Umbilical cord (tissue), 2 donors: ENCODE results near the gene BAIAP2. TPM values are rescaled to one million over a fixed set of nuclear protein-coding genes. Genes with fewer than 3 reads are reported as not detected.
A peak's percentile ranks its signal among the peaks of the same experiment; 100 is the strongest.
"Not testable (repeated sequence)": the region's sequence is repeated elsewhere in the genome, so short reads cannot be mapped to it uniquely, and the experiment has no call there.

Source experiments
- DNase-seq: peaks from one replicate; pipeline ENCODE4 v3.0.0-alpha.2; 2015; ENCODE audit warnings: low spot score
- total RNA-seq: library from RNA; depleted of rRNA; stranded (reverse); fragments of >200 nt; gene quantifications from one replicate; pipeline ENCODE4 v1.2.3, GENCODE V29; 2014; ENCODE audit warnings: low replicate concordance; ENCODE audit not compliant: insufficient read depth

BAIAP2 gene
- total RNA-seq, 1 donor from 2014 or later = 8.4 TPM

DNA sequence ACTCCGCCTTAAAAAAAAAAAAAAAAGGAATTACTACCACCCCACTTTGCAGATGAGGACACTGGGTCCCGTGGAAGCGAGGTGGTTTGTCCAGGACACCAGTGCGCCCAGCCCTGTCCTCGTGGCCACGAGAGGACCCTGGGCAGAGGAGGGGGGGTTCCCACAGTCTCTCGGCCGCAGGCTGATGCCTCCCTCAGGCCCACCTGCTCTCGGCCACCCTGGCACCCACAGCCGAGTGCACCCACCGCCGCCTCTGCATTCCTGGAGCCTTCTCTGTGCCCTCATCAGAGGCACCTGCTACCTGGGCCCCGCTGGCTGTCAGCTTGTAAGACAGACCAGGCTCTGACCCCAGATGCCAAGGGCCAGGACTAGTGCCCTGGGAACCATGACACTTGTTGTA, 102.3 kb downstream of the BAIAP2 start:
- DNase-seq = no peak

DNA sequence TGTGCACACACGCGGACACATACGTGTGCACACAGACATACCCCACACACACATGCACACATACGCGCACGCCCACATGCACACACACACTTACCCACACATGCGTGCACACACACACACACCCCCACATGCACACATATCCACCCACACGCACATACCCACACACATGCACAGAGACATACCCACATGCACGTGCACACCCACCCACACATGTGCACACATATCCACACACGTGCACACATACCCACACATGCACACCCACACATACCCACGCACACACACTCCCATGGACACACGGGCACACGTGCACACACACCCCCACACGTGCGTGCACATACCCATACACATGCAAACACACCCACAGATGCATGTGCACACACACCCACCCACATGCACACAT, 103.1 kb downstream of the BAIAP2 start:
- DNase-seq = no peak

DNA sequence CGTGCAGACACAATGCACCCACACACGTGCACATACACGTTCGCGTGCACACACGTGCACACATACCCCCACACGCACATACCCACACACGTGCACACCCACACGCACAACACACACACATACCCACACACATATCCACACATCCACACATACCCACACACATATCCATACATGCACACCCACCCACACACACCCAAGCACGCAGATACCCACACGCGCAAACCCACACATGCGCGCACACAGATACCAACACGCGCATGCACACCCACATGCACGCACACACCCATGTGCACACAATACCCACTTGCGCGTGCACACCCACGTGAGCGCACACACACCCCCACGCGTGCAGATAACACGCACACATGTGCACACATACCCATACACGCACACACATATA, 103.5 kb downstream of the BAIAP2 start:
- DNase-seq = no peak

DNA sequence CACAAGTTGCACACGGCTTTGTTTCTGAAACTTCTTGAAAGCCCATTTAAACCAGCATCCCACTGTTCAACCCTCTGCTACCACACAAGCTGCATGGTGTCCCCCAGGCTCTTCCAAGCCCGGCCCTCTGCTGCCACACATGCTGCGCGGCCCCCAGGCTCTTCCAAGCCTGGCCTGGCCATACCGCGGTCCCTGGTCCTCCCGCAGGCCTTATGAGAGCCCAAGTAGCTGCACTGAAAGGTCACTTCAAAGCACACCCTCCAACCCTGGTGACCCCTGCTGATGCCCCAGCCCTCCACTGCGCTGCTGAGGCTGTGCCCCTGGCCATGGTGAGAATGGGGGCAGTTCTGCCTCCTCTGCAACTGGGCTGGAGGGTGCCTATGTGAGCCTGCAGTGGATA, 104.5 kb downstream of the BAIAP2 start:
- no peak for DNase-seq

DNA sequence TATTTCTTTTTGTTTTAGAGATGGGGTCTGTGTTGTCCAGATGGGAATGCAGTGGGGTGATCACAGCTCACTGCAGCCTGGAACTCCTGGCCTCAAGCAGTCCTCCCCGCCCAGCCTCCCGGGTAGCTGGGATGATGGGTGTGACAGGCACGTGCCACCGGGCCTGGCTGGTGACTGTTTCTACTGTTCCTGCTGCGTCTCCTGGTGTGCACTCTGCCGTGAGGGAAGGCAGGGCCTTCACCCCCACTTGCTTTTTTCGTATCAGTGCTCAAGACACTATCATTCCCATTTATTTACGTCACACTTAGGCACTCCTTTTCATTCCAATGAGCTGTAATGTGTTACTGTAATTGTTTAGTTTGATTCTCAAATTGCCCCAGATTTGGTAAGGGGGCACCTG, 105.1 kb downstream of the BAIAP2 start:
- DNase-seq = no peak

DNA sequence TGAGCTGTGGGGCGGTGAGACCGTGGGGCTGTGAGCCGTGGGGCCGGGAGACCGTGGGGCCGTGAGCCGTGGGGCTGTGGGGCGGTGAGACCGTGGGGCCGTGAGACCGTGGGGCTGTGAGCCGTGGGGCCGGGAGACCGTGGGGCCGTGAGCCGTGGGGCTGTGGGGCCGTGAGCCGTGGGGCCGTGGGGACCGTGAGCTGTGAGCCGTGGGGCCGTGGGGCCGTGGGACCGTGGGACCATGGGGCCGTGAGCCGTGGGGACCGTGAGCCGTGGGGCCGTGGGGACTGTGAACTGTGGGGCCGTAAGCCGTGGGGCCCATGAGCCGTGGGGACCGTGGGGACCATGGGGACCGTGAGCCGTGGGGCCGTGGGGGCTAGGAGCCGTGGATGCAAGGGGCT, 105.7 kb downstream of the BAIAP2 start:
- DNase-seq = no peak

DNA sequence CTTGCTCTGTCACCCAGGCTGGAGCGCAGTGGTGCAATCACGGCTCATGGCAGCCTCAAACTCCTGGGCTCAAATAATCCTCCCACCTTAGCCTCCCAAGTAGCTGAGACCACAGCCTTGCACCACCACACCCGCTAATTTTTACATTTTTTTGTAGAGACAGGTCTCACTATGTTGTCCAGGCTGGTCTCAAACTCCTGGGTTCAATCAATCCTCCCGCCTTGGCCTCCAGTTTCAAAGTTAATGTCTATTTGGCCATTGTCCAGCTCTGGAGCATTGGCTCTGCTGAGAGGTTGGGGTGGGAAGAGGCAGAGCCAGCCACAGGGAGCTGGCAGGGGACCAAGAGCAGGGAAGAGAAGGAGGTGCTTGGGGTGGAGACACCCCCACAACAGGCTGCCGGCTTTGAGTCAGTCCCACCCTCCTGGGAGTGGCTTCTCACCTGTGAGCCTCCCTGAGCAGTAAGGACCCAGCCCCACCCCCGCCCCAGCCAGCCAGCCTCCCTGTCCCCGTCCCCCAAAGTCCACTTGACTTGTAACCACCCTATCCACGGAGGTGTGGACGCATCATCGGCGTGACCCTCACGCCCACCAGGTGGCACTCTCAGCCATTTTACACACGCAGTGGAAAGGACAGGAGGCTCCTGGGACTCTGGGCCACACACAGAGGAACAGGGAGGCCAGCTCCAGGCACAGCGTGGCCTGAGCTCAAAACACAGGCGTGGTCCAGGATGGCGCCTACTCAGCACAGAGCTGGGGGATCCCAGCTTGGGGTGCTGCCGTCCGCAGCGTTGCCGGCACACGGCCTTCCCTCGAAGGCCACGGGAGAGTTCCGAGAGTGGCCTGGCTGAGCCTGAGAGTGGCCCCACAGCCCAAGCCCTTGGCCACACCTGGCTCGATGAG, 107.6 kb downstream of the BAIAP2 start:
- peak; percentile 85 for DNase-seq

DNA sequence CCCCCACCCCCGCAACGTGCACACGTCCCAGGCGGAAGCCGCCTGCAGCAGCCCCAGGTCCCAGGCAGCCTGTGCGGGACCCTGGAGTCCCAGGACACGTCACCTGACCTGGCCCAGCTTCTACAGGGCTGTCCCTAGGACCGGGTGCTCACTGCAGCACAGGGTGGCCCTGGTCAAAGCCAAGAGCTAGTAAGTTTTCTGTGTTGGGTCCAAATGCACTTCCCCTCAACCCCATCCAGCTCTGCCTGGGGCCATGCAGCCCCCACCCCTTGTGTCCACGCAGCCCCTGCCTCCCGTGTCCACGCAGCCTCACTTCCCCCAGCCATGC, 108.2 kb downstream of the BAIAP2 start:
- no peak for DNase-seq

DNA sequence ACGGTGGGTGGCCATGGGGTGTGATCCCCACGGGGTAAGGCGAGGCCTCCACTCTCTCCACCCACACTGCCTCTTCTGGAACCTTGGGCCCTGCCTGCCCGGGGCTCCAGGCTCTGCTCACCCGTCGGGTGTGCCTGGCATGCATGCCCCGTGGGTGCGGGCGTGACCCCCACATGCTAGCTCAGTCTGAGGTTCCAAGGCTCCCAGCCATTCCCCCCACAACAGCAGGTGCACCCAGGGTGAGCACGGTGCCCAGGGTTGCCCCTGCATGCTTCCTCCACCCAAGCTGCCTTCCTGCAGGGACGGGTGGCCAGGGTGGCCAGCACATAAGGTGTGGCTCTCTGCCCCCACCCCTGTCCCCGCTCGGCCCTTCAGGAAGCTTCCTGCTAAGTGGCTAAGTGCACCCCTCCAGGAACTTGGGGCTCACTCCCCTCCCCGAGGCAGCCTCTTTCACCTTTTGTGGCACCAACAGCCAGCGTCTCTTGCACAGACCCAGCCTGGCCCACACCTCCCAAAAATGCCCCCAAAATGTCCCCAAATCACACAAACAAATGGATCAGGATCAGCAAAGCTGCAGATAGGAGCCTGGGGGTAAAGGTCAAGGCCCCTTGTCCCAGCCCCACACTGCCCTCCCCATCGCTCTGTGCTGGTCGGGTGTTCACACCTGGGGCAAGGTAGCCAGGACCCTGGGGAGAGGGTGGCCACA, 108.9 kb downstream of the BAIAP2 start:
- DNase-seq = no peak

DNA sequence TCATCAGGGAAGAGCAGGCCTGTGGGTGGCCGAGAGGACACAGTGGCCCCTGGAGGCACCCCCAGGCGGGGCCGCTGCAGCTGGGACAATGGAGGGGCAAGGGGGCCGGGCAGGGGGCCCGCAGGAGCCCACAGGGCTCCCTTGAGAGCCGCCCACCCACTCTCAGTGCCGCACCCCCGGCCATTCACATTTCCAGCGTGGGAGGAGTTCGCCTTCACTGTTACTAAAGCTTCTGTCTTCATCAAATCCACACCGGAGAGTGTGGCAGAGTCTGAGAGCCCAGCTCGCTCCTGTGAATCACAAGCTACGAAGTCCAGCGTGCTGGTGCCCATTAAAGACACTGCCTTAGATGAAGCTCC, 109.5 kb downstream of the BAIAP2 start:
- DNase-seq = no peak

DNA sequence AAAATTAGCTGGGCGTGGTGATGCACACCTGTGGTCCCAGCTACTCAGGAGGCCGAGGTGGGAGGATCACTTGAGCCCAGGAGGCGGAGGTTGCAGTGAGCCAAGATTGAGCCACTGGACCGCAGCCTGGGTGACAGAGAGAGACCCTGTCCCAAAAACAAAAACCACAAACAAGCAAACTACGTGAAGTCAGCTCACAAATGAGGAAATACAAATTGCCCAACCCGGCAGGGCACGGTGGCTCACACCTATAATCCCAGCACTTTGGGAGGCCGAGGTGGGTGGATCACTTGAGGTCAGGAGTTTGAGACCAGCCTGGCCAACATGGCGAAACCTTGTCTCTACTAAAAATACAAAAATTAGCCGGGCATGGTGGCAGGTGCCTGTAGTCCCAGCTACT, 111.3 kb downstream of the BAIAP2 start:
- not testable (repeated sequence) for DNase-seq

DNA sequence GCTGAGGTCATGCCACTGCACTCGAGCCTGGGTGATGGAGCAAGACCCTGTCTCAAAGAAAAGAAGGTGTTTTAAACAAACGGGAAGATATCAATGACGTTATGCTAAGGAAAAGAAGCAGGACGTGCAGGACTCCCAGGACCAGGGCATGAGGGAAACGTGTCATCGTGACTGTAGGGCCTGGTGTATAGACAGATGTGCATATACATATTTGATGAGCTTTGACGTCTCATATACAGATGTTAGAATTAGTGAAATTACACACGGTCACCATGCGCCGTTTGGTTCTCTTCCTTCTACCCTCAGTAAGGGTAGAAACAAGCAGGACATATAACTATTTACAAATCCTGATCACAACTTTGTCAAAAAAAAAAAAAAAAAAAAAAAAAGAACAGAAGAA, 112.8 kb downstream of the BAIAP2 start:
- no peak for DNase-seq

DNA sequence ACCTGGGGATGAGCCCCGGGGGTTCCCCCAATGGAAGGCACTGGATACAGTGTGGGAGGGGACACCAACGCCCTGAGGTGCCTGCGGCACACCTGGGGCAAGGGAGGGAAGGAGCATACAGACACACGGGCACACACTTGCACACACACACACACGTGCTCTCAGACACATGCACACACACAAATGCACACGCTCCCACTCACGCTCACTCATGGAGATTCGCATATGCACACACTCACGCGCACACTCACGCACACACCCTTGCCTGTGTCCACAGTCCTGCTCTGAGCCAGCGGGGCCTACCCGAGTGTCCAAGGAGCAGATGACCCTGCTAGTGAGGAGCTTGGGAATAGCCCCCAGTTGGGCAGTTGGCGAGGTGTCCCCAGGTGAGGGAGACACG, 113.6 kb downstream of the BAIAP2 start:
- DNase-seq = no peak

DNA sequence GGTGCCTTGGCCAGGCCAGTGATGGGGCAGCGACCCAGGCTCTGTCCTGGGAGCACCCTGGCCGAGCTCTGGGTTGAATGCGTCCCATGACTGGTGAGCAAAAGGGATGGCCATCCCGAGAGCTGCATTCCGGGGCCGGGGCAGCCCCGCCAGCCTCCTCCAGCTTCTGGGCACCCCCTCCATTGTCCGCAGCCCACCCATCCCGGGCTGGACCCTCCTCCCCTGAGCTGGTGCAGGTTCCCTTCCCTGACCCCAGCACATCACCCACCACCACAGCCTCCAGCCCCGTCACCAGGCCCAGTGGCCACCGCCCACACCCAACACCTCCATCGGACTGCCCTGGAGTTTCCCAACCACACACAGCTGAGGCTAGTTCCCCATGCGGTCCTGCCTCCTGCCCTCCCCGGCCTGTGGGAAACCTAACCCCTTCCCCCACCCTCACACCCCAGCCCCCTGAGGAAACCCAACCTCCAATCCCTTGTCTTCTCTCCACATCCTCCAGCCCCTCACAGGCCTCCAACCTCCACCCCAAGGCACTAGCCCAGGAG, 114.1 kb downstream of the BAIAP2 start:
- DNase-seq = no peak

DNA sequence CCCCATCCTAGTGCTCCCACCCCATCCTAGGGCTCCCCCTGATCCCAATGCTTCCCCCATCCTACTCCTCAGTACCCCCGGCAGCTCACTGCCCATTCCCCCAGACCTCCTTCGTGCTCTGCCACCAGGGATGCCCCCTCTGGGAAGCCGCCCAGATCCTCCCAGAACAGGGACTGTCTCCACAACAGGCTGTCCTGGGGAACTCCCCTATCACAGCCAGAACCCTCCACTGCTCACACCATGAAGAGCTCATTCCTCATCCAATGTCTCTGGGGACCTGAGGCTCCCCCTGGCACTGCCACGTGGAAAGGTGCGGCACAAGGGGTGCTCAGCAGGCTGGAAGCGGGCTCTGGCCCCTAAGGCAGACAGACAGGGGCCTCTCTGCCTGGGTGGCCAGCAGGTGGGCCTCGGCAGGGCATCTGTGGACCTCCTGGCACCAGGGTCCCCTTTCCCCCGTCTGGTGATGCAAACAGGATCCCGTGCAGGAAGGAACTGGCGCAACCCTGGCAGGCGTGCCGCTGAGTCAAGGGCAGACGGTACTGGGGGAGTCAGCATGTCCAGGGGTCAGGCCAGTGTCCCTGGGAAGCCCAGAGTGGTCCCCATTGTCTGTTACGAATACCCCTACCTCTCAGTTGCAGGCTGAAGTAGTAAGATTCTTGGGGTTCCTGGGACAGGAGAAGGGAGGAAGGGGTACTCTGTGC, 115.6 kb downstream of the BAIAP2 start:
- no peak for DNase-seq

DNA sequence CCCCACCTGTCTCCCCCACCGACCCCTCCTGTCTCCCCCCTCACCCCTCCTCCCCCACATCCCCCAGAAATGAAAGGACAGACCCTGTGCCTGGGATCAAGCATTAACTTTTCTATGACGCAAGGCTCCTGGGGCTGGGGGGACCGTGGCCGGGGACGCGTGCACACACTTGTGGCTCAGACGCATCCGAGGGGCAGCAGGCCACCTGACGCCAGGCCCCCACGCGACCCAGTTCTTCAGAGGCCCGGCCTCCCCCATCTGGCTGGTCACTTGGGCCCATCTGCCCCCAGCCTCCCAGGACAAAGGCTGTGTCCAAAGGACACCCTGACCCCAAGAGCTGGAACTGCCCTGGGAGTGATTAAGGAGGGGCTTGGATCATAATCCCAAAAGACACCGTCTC, 116.3 kb downstream of the BAIAP2 start:
- DNase-seq = no peak

DNA sequence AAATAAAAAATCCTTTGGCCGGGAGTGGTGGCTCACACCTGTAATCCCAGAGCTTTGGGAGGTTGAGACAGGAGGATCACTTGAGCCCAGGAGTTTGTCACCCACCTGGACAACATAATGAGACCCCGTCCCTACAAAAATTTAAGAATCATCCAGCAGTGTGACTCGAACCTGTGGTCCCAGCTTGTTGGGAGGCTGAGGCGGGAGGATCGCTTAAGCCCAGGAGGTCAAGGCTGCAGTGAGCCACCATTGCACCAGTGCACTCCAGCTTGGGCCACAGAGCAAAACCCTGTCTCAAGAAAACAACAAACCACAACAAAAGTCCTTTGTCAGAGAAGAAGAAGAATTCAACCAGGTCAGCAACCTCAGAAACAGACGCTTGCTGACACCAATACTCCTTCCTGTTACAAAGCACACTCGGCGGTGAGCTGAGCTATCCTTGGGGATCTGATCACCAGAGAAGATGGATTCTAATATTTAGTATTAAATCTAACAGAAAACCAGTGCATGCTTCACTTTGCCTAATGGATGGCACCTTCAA, 117.4 kb downstream of the BAIAP2 start:
- no peak for DNase-seq

DNA sequence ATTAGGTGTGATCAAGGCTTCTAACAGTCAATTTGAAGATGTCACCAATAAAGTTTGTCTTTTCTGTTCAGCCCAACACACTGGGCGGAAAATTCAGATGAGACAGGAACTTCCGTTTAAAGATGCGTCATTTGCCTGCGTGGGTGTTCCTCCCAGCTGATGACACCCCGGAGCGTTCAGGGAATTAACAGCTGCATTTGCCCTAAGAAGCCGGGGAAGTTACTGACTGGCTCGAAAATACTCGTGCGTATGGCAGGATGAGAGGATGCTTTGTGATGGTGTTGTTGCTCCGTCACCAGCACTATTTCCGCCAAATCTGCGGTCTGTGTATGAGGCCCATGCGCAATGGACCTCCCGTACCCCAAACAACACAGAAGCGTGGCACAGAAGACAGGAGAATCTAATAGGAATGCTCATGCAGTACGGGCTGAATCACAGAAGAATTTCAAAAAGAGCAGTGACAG, 118.4 kb downstream of the BAIAP2 start:
- DNase-seq = no peak

DNA sequence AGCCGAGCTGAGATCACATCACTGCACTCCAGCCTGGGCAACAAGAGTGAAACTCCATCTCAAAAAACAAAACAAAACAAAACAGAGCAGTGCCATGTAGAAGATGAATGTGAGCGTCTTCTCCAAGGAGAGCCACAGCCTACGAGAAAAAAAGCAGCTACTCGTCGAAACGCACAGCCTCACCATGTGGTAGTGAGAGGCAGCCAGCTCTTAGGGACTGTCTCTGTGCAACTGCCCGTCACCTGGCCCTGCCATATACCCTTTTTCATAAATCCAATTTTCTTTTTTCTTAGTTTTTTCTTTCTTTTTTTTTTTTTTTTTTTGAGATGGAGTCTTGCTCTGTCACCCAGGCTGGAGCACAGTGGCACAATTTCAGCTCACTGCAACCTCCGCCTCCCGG, 119.1 kb downstream of the BAIAP2 start:
- DNase-seq = not testable (repeated sequence)

DNA sequence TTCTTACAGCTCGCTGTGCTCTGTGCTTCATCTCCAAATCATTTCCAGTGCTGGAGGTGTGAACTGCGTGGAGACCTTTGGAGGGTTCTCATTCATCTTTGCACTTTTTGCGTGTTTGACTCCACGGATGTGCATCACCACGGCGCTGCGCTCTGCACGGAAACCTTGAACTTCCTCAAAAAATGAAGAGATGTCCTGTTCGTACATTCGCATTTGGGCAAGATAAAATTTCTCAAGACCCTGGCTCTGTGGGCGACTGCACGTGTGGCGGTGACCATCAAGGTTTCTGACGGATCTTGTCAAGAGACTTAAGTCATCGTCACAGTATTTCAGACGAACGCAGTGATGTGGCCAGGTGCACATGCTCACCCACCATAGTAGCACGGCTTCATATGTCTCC, 120.0 kb downstream of the BAIAP2 start:
- no peak for DNase-seq

DNA sequence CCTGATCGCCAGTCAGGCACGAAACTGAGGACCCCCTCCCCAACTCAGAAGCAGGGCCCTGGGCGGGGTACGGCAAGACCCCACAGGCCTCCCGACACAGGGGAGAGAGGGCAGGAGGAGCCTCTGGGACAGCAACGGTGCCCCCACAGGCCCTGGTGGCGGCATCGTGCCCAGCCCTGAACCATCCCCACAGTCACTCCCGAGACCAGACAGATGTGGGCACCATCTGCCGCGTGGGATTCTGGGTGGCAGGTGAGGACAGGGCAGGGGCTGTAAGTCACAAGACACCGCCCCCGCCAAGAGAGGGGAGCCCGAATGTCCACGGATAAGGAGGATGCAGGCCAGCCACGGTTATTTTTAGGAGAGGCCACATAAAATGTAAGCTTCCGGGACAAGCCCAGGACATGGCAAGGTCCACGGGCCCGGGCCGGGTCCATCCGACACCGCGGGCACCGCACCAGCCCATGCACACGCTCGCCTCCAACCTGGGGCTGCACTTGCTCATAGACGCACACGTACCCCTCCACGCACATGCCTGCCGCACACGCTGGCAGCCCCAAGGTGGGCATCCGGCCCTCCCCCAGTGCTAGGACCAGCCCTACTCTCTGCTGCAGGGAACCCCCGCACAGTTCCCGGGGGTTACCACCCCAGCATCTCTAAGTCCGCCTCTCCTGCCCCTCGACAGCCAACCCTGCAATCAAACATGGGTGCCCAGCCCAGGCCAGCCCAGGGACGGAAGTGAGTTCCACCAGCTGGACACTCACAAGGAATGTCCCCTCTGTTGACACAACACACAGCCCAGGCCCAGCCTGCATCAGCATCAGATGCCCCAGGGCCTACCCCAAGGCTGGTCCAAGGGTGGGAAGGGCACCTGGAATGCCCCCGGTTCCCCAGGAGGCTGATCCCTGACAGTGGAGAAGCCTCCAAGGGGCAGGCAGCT, 122.2 kb downstream of the BAIAP2 start:
- DNase-seq = no peak
